Testis (tissue), 3 donors: ENCODE measurements around the gene SPDYE16. TPM values are rescaled to one million over a fixed set of nuclear protein-coding genes. Genes with fewer than 3 reads are reported as not detected.
"Not testable (repeated sequence)": the region's sequence is repeated elsewhere in the genome, so short reads cannot be mapped to it uniquely, and the experiment has no call there.

ENCODE experiments used
- DNase-seq: peaks from one replicate; pipeline ENCODE4 v3.0.0-alpha.2; 2019
- H3K27ac ChIP-seq, 2 donors: fragments of 200-600 bp; sonication (generic); one replicate each; pipeline ENCODE4 v1.5.1; 2019
- H3K27me3 ChIP-seq: fragments of 200-600 bp; sonication (generic); one replicate; pipeline ENCODE4 v1.5.1; 2019
- H3K36me3 ChIP-seq: fragments of 200-600 bp; sonication (generic); one replicate; pipeline ENCODE4 v1.5.1; 2017; ENCODE audit warnings: low read depth; ENCODE audit errors: missing control alignments
- H3K4me1 ChIP-seq: fragments of 200-600 bp; sonication (generic); one replicate; pipeline ENCODE4 v1.5.1; 2019
- H3K4me3 ChIP-seq, 2 donors: fragments of 200-600 bp; sonication (generic); one replicate each; pipeline ENCODE4 v1.5.1; 2017 to 2019
- H3K9me3 ChIP-seq: fragments of 200-600 bp; sonication (generic); one replicate; pipeline ENCODE4 v1.5.1; 2017
- WGBS, 2 donors: methylation state at CpG; one replicate each; pipeline ENCODE4 v1.1.5; 2018; 5-methylcytosine and 5-hydroxymethylcytosine counted together
- intact Hi-C: fragments of 100-400 bp; cut with DNase I; formaldehyde crosslinking; loops from one replicate; pipeline ENCODE4 v1.15.1; 2023; ENCODE audit warnings: low total_unique reads
- polyA plus RNA-seq: library from polyadenylated mRNA; stranded (reverse); fragments of 350-450 nt; fragmentation: Illumina TruSeq; extraction: RNeasy Lipid Tissue Mini Kit (QIAGEN cat#74804); gene quantifications from one replicate; pipeline ENCODE4 v1.2.3, GENCODE V29; 2014; ENCODE audit warnings: low read depth, low replicate concordance; ENCODE audit not compliant: insufficient read depth
- small RNA-seq, 2 donors: library from RNA; depleted of rRNA; stranded (forward); fragments of <200 nt; gene quantifications; one replicate each; pipeline ENCODE3, GENCODE V24; 2016
- total RNA-seq, 2 donors: library from RNA; depleted of rRNA; stranded (reverse); fragments of >200 nt; gene quantifications; one replicate each; pipeline ENCODE4 v1.2.3, GENCODE V29; 2016

Gene SPDYE16
- total and polyA plus RNA-seq, 3 donors from 2014 or later: 0.68 to 4.1 (median 1.3) TPM

DNA sequence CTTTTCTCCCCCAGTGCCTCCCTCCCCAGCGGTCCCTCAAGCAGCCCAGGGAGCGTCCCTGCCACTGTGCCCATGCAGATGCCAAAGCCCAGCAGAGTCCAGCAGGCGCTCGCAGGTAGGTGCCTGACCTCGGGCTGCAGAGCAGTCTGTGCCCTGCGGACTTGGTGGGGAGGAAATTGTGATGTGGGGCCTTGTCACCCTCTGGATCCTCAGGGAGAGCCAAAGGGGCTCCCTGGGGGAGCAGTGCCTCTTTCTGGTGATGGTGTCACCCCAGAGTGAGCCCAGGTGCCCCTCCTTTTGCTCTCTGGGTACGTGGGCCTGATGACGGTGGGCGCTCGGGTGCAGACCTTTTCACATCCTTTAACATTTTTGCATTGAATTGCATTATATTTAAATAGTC, 51.0 kb downstream of the SPDYE16 start:
- H3K27me3 ChIP-seq, DNase-seq, H3K27ac ChIP-seq, H3K9me3 ChIP-seq, H3K4me1 ChIP-seq, intact Hi-C loops, H3K36me3 ChIP-seq, H3K4me3 ChIP-seq: not testable (repeated sequence)
- 85% methylated on average over 4 of the region's 10 CpGs; no CpG with 5 or more reads in 1 of the 2 donors for WGBS, 2 donors

DNA sequence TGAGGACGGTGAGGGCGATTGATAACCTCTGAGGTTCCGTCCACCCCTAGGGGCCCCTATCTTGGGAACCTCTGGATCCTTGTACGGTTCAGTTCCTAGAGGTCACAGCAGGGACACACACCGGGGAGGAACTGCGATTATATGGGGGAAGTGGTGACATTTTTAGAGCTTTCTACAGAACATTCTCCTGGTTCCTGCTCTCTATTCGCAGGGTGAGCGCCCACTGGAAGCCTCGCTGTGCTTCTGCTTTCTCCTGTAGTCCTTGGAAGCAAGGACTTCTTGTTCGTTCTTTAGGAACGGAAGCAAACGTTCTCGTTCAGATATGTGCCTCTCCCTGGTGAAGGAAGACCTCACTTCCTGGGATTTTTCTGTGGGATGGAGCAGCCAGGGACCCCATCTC, 55.1 kb downstream of the SPDYE16 start:
- H3K4me3 ChIP-seq, H3K36me3 ChIP-seq, H3K27ac ChIP-seq, H3K27me3 ChIP-seq, H3K9me3 ChIP-seq, intact Hi-C loops, H3K4me1 ChIP-seq, DNase-seq: not testable (repeated sequence)
- 48% methylated on average over 9 of the region's 13 CpGs; no CpG with 5 or more reads in 1 of the 2 donors for WGBS, 2 donors

DNA sequence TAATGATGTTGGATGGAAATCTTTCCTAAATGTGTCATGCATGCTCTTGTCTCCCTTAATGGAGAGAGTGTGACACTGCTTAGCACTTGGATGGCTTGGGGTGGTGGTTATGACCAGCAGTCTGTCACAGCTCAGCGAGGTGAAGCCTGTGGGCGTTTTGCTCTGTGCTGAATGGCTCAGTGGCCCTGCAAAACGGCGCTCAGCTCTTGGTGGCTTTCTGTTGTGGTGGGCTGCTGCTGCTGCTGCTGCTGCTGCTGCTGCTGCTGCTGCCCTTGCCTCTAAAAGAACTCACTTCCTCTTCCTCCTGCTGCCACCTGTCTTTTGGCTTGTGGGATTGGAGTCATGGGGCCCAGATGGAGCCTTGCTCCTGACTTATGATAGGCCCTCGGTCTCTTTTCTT, 56.5 kb downstream of the SPDYE16 start:
- H3K9me3 ChIP-seq, H3K4me3 ChIP-seq, DNase-seq, H3K27me3 ChIP-seq, H3K36me3 ChIP-seq, H3K4me1 ChIP-seq, H3K27ac ChIP-seq, intact Hi-C loops: not testable (repeated sequence)
- WGBS, 2 donors: 78% methylated on average over 4 of the region's 5 CpGs; no CpG with 5 or more reads in 1 of the 2 donors

GRCh38 chr7:76485822-76486610, 57.1 kb downstream of the SPDYE16 start:
- DNase-seq, H3K4me3 ChIP-seq, H3K27me3 ChIP-seq, H3K9me3 ChIP-seq, H3K27ac ChIP-seq, intact Hi-C loops, H3K36me3 ChIP-seq, H3K4me1 ChIP-seq: not testable (repeated sequence)
- WGBS, 2 donors: no CpG with 5 or more reads among the region's 20 CpGs

DNA sequence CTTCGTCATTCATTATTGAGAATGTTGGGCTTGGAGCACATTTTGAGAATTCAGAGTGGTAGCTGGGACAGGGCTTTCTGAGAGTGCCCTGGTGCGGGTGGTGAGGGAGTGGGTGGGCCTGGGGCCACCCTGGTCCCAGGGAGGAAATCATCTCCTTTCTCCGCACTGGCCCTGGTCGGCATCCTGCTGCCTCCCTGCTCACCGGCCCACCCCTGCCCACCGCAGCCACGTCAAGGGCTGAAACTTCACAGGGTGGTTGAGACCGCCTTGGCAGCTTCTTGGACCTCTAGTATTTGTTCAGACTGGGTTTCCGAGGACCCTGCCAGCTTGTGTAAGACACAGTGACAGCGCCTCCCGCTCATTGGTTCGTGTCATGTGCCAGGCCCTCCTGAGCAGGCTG, 58.6 kb downstream of the SPDYE16 start:
- H3K27me3 ChIP-seq, H3K4me3 ChIP-seq, intact Hi-C loops, H3K27ac ChIP-seq, H3K36me3 ChIP-seq, H3K9me3 ChIP-seq, DNase-seq, H3K4me1 ChIP-seq: not testable (repeated sequence)
- WGBS, 2 donors: no CpG with 5 or more reads among the region's 12 CpGs

DNA sequence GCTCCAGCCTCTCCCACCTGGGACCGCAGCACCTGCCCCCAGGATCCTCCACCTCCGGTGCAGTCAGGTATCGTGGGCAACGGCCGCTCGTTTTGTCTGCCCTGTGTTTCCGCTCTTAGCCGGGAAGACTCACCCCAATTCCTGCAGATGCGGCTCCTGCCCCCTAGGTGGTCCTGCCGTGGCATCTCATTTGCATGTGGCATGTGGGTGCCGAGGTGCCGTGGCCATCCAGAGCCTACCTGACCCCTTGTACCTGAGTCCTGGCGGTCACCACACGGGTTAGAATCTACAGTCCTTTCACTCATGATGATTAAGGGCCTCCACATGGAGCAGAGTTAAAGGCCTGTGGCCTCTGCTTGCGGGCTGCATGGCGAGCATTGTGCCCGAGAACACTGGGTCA, 60.0 kb downstream of the SPDYE16 start:
- H3K4me1 ChIP-seq, H3K36me3 ChIP-seq, DNase-seq, intact Hi-C loops, H3K9me3 ChIP-seq, H3K4me3 ChIP-seq, H3K27me3 ChIP-seq, H3K27ac ChIP-seq: not testable (repeated sequence)
- WGBS, 2 donors: 97% methylated on average over 17 of the region's 17 CpGs; no CpG with 5 or more reads in 1 of the 2 donors

- H3K4me3 ChIP-seq, H3K27me3 ChIP-seq, H3K9me3 ChIP-seq, H3K27ac ChIP-seq, DNase-seq, H3K36me3 ChIP-seq, intact Hi-C loops, H3K4me1 ChIP-seq: not testable (repeated sequence)
- 93 to 94% methylated on average over 10 to 24 of the region's 24 CpGs for WGBS, 2 donors
Observed at GRCh38 chr7:76482660-76483059, 60.4 kb downstream of the SPDYE16 start.

Small RNA genes within 50 kb of the gene (small RNA-seq; reads per million reads assigned to genes)
- gene RF00019: 0 reads per million in 2 donors

Other genes starting within 250 kb of the SPDYE16 start
- 100 to 1,000 TPM; 216 to 245 TPM for gene HSPB1, start 240.6 kb downstream of the SPDYE16 start, total RNA-seq
- 190 TPM for gene HSPB1, start 240.6 kb downstream of the SPDYE16 start, polyA plus RNA-seq
- 10 to 100 TPM; 78.4 to 80.2 TPM for gene YWHAG, start 184.3 kb downstream of the SPDYE16 start, total RNA-seq
- gene YWHAG, start 184.3 kb downstream of the SPDYE16 start, polyA plus RNA-seq: 67.4 TPM
- gene SSC4D, start 133.6 kb downstream of the SPDYE16 start, total RNA-seq: 1 to 10 TPM; 1.8 to 2.3 TPM
- gene SSC4D, start 133.6 kb downstream of the SPDYE16 start, polyA plus RNA-seq: 2.8 TPM
- gene ZP3, start 118.3 kb downstream of the SPDYE16 start, total RNA-seq: 1 to 10 TPM; 1.7 to 3.5 TPM
- 2.0 TPM for gene ZP3, start 118.3 kb downstream of the SPDYE16 start, polyA plus RNA-seq
- 100 to 1,000 TPM; 200 to 239 TPM for gene DTX2, start 81.6 kb downstream of the SPDYE16 start, total RNA-seq
- 65.1 TPM for gene DTX2, start 81.6 kb downstream of the SPDYE16 start, polyA plus RNA-seq
- 10 to 100 TPM; 19.1 to 27.1 TPM for gene UPK3B, start 32.7 kb downstream of the SPDYE16 start, total RNA-seq
- 66.8 TPM for gene UPK3B, start 32.7 kb downstream of the SPDYE16 start, polyA plus RNA-seq
- gene POMZP3, start 84.0 kb upstream of the SPDYE16 start, total RNA-seq: 10 to 100 TPM; 22.3 to 35.0 TPM
- 30.9 TPM for gene POMZP3, start 84.0 kb upstream of the SPDYE16 start, polyA plus RNA-seq